AG04450 (cell line): ENCODE data around the gene AQP11. TPM values are rescaled to one million over a fixed set of nuclear protein-coding genes. Genes with fewer than 3 reads are reported as not detected.
"Not testable (repeated sequence)": the region's sequence is repeated elsewhere in the genome, so short reads cannot be mapped to it uniquely, and the experiment has no call there.

Experiments used
- CTCF ChIA-PET: fragments of 300-600, 350-600 bp; formaldehyde crosslinking; extraction: SDS; loops from one replicate; lab custom pipeline; 2022; ENCODE audit warnings: antibody characterized with exemption, inconsistent platforms; lab: Charles Lee
- POLR2A ChIA-PET: fragments of 350-600 bp; formaldehyde crosslinking; extraction: SDS; loops from one replicate; lab custom pipeline; 2021; ENCODE audit warnings: antibody characterized with exemption, inconsistent platforms; lab: Yijun Ruan, JAX
- DNase-seq: peaks from one replicate; pipeline ENCODE4 v3.0.0-alpha.2; 2011; ENCODE audit warnings: low read depth, low spot score
- H3K27ac ChIP-seq: one replicate; pipeline ENCODE4 v1.5.1; 2012; ENCODE audit warnings: low read depth, low read length, control low read depth
- H3K27me3 ChIP-seq: one replicate; pipeline ENCODE4 v1.6.0; 2012; ENCODE audit warnings: low read length; ENCODE audit not compliant: control insufficient read depth, insufficient read depth
- H3K4me3 ChIP-seq: 2 replicates; pipeline ENCODE4 v1.5.1; 2011; ENCODE audit warnings: mild to moderate bottlenecking, low read depth, low read length, control low read depth
- H3K9me3 ChIP-seq: 2 replicates; pipeline ENCODE4 v1.5.1; 2012; ENCODE audit warnings: low read length; ENCODE audit not compliant: control insufficient read depth, insufficient read depth
- CTCF ChIP-seq: IDR thresholded peaks from 2 replicates; pipeline ENCODE4 v1.5.1; 2011; ENCODE audit warnings: low read depth, low read length, control low read depth, inconsistent platforms
- polyA plus RNA-seq: library from polyadenylated mRNA; depleted of rRNA; stranded (reverse); fragments of >200 nt; gene quantifications from 2 replicates; pipeline ENCODE4 v1.2.3, GENCODE V29; 2011

AQP11 gene
- polyA plus RNA-seq, 1 experiment: 2.0 TPM

GRCh38 chr11:77548552-77549445 is 41.0 kb upstream of the AQP11 start:
- H3K4me3 ChIP-seq: no peak overlapping the region
- ChIA-PET POLR2A (no interaction called here), CTCF (interaction anchor here (0.7 to 3.0 kb wide), 48 partner anchors 8 to 501 kb away, joined by 3 to 93 read pairs (median 5); partner anchors contain the start of gene MYO7A)
- peaks cover 4% of the 10 kb centered on the region; the same call in 1 of the 2 replicates for H3K9me3 ChIP-seq
- no peaks in the 10 kb centered on the region for H3K27me3 ChIP-seq
- DNase-seq: no peak
- no peak overlapping the region for H3K27ac ChIP-seq
- TF ChIP-seq CTCF: no peak

GRCh38 chr11:77551426-77551825 is 38.3 kb upstream of the AQP11 start:
- H3K4me3 ChIP-seq, POLR2A ChIA-PET, CTCF ChIA-PET, H3K9me3 ChIP-seq, H3K27ac ChIP-seq, DNase-seq, H3K27me3 ChIP-seq: not testable (repeated sequence)

GRCh38 chr11:77557553-77557952 is 32.2 kb upstream of the AQP11 start:
- H3K27me3 ChIP-seq: no peaks in the 10 kb centered on the region
- ChIA-PET CTCF (interaction anchor here (0.8 to 3.1 kb wide), 2 partner anchors 9 to 55 kb away, joined by 3 to 31 read pairs; no protein-coding TSS in a partner anchor), POLR2A (interaction anchor here (0.7 kb wide), 1 partner anchor 431 kb away, joined by 3 read pairs; no protein-coding TSS in a partner anchor)
- H3K9me3 ChIP-seq: no peaks in the 10 kb centered on the region
- TF ChIP-seq CTCF: 0 out of 2 replicates have a peak, but pooled peaks have one; percentile 10
- H3K27ac ChIP-seq: no peak overlapping the region
- H3K4me3 ChIP-seq: no peak overlapping the region
- DNase-seq: no peak

- Histone ChIP-seq H3K27ac (no peak overlapping the region), H3K27me3 (no peaks in the 10 kb centered on the region), H3K4me3 (no peak overlapping the region), H3K9me3 (no peaks in the 10 kb centered on the region)
- no peak for DNase-seq
- no peak for TF ChIP-seq CTCF
- ChIA-PET CTCF (interaction anchor here (3.1 kb wide), 1 partner anchor 10 kb away, joined by 31 read pairs; no protein-coding TSS in a partner anchor), POLR2A (interaction anchor here (0.6 kb wide), 2 partner anchors 37 to 53 kb away, joined by 3 read pairs; no protein-coding TSS in a partner anchor)
These were observed 31.4 kb upstream of the AQP11 start for GRCh38 chr11:77558380-77558779.

- H3K27me3 ChIP-seq: no peaks in the 10 kb centered on the region
- ChIA-PET POLR2A (no interaction called here), CTCF (no interaction called here)
- TF ChIP-seq CTCF: no peak
- H3K9me3 ChIP-seq: no peaks in the 10 kb centered on the region
- H3K27ac ChIP-seq: peak overlapping the region; percentile 82
- peak; percentile 49 for DNase-seq
- H3K4me3 ChIP-seq: no peak overlapping the region
These were observed 29.9 kb upstream of the AQP11 start for GRCh38 chr11:77559686-77560401.
